HG02610 (cell line): ENCODE results near the gene EPN3.

Experiments used
- ATAC-seq: cut with Tn5 transposase; IDR thresholded peaks from one replicate; pipeline ENCODE4 v1.9.1; 2021; ENCODE audit warnings: mild to moderate bottlenecking, moderate library complexity; ENCODE audit not compliant: unreplicated experiment

Gene EPN3

GRCh38 chr17:50585346-50585745 is 52.8 kb downstream of the EPN3 start:
- no peak for ATAC-seq

GRCh38 chr17:50585891-50586290 is 53.4 kb downstream of the EPN3 start:
- no peak for ATAC-seq

- no peak for ATAC-seq
Observed at GRCh38 chr17:50586421-50587247, 54.1 kb downstream of the EPN3 start.

- ATAC-seq, result no peak
Observed at GRCh38 chr17:50587571-50587970, 55.0 kb downstream of the EPN3 start.

- ATAC-seq, result no peak
Observed at GRCh38 chr17:50588391-50589049, 56.0 kb downstream of the EPN3 start.

- no peak for ATAC-seq
Observed at GRCh38 chr17:50589095-50589705, 56.7 kb downstream of the EPN3 start.

GRCh38 chr17:50590946-50591737 is 58.6 kb downstream of the EPN3 start:
- no peak for ATAC-seq

- ATAC-seq, result no peak
Observed at GRCh38 chr17:50593321-50593720, 60.8 kb downstream of the EPN3 start.
